Measurements from ENCODE around the gene CLIC4. TPM values are rescaled to one million over a fixed set of nuclear protein-coding genes. Genes with fewer than 3 reads are reported as not detected.
"Not testable (repeated sequence)": the region's sequence is repeated elsewhere in the genome, so short reads cannot be mapped to it uniquely, and the experiment has no call there.

The CLIC4 gene
- total and polyA plus RNA-seq, 2 experiments from 2014 or later = 136 to 361 TPM

GRCh38 chr1:24890887-24891286 is 145.6 kb downstream of the CLIC4 start:
- Histone ChIP-seq H3K4me3 (no peak overlapping the region), H3K27ac (no peak overlapping the region), H3K27me3 (no peaks in the 10 kb centered on the region), H3K9me3 (ENCODE audit: low read depth) (no peaks in the 10 kb centered on the region), H3K36me3 (no peaks in the 10 kb centered on the region), H3K4me1 (ENCODE audit: low read depth) (no peaks in the 10 kb centered on the region)
- DNase-seq (ENCODE audit: low read depth in 1 of 2, low spot score in 1 of 2) = no peak
- TF ChIP-seq, protein P1, sequence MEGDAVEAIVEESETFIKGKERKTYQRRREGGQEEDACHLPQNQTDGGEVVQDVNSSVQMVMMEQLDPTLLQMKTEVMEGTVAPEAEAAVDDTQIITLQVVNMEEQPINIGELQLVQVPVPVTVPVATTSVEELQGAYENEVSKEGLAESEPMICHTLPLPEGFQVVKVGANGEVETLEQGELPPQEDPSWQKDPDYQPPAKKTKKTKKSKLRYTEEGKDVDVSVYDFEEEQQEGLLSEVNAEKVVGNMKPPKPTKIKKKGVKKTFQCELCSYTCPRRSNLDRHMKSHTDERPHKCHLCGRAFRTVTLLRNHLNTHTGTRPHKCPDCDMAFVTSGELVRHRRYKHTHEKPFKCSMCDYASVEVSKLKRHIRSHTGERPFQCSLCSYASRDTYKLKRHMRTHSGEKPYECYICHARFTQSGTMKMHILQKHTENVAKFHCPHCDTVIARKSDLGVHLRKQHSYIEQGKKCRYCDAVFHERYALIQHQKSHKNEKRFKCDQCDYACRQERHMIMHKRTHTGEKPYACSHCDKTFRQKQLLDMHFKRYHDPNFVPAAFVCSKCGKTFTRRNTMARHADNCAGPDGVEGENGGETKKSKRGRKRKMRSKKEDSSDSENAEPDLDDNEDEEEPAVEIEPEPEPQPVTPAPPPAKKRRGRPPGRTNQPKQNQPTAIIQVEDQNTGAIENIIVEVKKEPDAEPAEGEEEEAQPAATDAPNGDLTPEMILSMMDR (IDR thresholded peaks at IDR 0.05; ENCODE audit: low read depth, low read length) = no peak

DNA sequence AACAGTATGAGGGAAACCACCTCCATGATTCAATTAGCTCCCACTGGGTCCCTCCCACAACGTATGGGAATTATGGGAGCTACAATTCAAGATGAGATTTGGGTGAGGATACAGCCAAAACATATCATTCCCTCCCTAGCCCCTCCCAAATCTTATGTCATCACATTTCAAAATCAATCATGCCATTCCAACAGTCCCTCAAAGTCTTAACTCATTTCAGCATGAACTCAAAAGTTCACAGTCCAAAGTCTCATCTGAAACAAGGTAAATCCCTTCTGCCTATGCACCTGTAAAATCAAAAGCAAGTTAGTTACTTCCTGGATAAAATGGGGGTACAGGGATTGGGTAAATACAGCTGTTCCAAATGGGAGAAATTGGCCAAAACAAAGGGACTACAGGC is 146.1 kb downstream of the CLIC4 start:
- H3K36me3 ChIP-seq; H3K4me3 ChIP-seq; H3K4me1 ChIP-seq (ENCODE audit: low read depth); DNase-seq (ENCODE audit: low read depth in 1 of 2, low spot score in 1 of 2); H3K27me3 ChIP-seq; H3K27ac ChIP-seq; H3K9me3 ChIP-seq (ENCODE audit: low read depth): not testable (repeated sequence)

DNA sequence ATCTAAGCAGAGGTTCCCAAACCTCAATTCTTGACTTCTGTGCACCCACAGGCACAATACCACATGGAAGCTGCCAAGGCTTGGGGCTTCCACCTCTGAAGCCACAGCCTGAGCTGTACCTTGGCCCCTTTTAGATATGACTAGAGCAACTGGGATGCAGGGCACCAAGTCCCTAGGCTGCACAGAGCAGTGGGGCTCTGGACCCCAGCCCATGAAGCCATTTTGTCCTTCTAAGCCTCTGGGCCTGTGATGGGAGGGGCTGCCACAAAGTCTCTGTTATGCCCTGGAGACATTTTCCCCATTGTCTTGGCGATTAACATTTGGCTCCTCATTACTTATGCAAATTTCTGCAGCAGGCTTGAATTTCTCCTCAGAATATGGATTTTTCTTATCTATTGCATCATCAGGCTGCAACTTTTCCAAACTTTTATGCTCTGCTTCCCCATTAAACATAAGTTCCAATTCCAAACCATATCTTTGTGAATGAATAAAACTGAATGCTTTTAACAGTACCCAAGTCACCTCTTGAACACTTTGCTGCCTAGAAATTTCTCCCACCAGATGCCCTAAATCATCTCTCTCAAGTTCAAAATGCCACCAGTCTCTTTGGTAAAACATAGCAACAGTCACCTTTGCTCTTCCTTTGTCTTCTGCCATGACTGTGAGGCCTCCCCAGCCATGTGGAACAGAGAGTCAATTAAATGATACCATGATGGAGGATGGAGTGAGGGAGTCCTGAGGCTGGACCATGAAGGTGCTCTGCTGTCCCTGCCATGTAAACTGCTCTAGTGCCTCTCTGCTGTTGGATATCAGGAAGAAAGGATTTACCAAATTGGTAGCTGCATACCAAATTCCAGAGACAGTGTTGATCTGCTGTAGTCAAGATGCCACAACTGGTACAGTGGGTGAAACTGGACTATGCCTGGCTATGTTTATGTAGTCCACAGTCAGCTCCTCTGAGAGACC is 147.2 kb downstream of the CLIC4 start:
- no peaks in the 10 kb centered on the region for H3K27me3 ChIP-seq
- H3K4me1 ChIP-seq (ENCODE audit: low read depth) = no peaks in the 10 kb centered on the region
- no peaks in the 10 kb centered on the region for H3K36me3 ChIP-seq
- no peak overlapping the region for H3K4me3 ChIP-seq
- H3K27ac ChIP-seq = no peak overlapping the region
- TF ChIP-seq, protein P1 (IDR thresholded peaks at IDR 0.05; ENCODE audit: low read depth, low read length) = no peak
- DNase-seq (ENCODE audit: low read depth in 1 of 2, low spot score in 1 of 2) = no peak
- H3K9me3 ChIP-seq (ENCODE audit: low read depth) = no peaks in the 10 kb centered on the region

- H3K36me3 ChIP-seq = no peaks in the 10 kb centered on the region
- H3K27ac ChIP-seq = no peak overlapping the region
- no peaks in the 10 kb centered on the region for H3K27me3 ChIP-seq
- no peak overlapping the region for H3K4me3 ChIP-seq
- DNase-seq (ENCODE audit: low read depth in 1 of 2, low spot score in 1 of 2) = no peak
- TF ChIP-seq, protein P1 (IDR thresholded peaks at IDR 0.05; ENCODE audit: low read depth, low read length) = no peak
- no peaks in the 10 kb centered on the region for H3K4me1 ChIP-seq (ENCODE audit: low read depth)
- no peaks in the 10 kb centered on the region for H3K9me3 ChIP-seq (ENCODE audit: low read depth)
Measured at GRCh38 chr1:24893431-24893830, 148.2 kb downstream of the CLIC4 start.

Other genes with a start within 250 kb of the CLIC4 start
- gene RCAN3, start 242.6 kb upstream of the CLIC4 start, total RNA-seq = 8.4 and 9.9 TPM in 2 replicates
- gene RCAN3, start 242.6 kb upstream of the CLIC4 start, polyA plus RNA-seq = 6.4 and 7.3 TPM in 2 replicates
- gene NCMAP, start 189.4 kb upstream of the CLIC4 start, total RNA-seq = 0.11 TPM in 1 of 2 replicates, not detected in the other
- gene NCMAP, start 189.4 kb upstream of the CLIC4 start, polyA plus RNA-seq = not detected in 2 replicates
- gene SRRM1, start 102.1 kb upstream of the CLIC4 start, total RNA-seq = 75.4 and 133 TPM in 2 replicates
- gene SRRM1, start 102.1 kb upstream of the CLIC4 start, polyA plus RNA-seq = 139 and 217 TPM in 2 replicates
- gene RUNX3, start 184.8 kb downstream of the CLIC4 start, total RNA-seq = not detected in 2 replicates
- gene RUNX3, start 184.8 kb downstream of the CLIC4 start, polyA plus RNA-seq = 0.06 TPM in 1 of 2 replicates, not detected in the other

Measured in cardiac muscle cell (in vitro differentiated cells and primary cell).